ENCODE measurements around the gene FLNC. TPM values are rescaled to one million over a fixed set of nuclear protein-coding genes. Genes with fewer than 3 reads are reported as not detected.
A peak's percentile ranks its signal among the peaks of the same experiment; 100 is the strongest.

Gene FLNC
- total RNA-seq, 1 donor from 2014 or later, result 7.7 TPM

GRCh38 chr7:128891942-128892269 lies 61.7 kb downstream of the FLNC start:
- TF ChIP-seq, protein P1, sequence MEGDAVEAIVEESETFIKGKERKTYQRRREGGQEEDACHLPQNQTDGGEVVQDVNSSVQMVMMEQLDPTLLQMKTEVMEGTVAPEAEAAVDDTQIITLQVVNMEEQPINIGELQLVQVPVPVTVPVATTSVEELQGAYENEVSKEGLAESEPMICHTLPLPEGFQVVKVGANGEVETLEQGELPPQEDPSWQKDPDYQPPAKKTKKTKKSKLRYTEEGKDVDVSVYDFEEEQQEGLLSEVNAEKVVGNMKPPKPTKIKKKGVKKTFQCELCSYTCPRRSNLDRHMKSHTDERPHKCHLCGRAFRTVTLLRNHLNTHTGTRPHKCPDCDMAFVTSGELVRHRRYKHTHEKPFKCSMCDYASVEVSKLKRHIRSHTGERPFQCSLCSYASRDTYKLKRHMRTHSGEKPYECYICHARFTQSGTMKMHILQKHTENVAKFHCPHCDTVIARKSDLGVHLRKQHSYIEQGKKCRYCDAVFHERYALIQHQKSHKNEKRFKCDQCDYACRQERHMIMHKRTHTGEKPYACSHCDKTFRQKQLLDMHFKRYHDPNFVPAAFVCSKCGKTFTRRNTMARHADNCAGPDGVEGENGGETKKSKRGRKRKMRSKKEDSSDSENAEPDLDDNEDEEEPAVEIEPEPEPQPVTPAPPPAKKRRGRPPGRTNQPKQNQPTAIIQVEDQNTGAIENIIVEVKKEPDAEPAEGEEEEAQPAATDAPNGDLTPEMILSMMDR (IDR thresholded peaks at IDR 0.05), result no peak
- Histone ChIP-seq H3K9me3 (no peaks in the 10 kb centered on the region), H3K27ac (no peak overlapping the region), H3K4me1 (no peaks in the 10 kb centered on the region), H3K4me3 (no peak overlapping the region), H3K27me3 (peaks cover 14% of the 10 kb centered on the region), H3K36me3 (no peaks in the 10 kb centered on the region)
- ATAC-seq, result no peak
- intact Hi-C loops (cut with DNase I), result loop anchor here (10.0 kb wide), 1 partner anchor 193 kb away; no protein-coding TSS in a partner anchor
- DNase-seq, result peak; percentile 35

- intact Hi-C loops (cut with DNase I), result loop anchor here (10.0 kb wide), 1 partner anchor 192 kb away; no protein-coding TSS in a partner anchor
- no peaks in the 10 kb centered on the region for H3K4me1 ChIP-seq
- no peak overlapping the region for H3K27ac ChIP-seq
- H3K9me3 ChIP-seq, result no peaks in the 10 kb centered on the region
- no peak overlapping the region for H3K4me3 ChIP-seq
- H3K27me3 ChIP-seq, result peaks cover 14% of the 10 kb centered on the region
- no peaks in the 10 kb centered on the region for H3K36me3 ChIP-seq
- DNase-seq, result peak; percentile 62
- TF ChIP-seq, protein P1 (IDR thresholded peaks at IDR 0.05), result no peak
- ATAC-seq, result no peak
These were observed 62.5 kb downstream of the FLNC start for GRCh38 chr7:128892521-128893250.

DNA sequence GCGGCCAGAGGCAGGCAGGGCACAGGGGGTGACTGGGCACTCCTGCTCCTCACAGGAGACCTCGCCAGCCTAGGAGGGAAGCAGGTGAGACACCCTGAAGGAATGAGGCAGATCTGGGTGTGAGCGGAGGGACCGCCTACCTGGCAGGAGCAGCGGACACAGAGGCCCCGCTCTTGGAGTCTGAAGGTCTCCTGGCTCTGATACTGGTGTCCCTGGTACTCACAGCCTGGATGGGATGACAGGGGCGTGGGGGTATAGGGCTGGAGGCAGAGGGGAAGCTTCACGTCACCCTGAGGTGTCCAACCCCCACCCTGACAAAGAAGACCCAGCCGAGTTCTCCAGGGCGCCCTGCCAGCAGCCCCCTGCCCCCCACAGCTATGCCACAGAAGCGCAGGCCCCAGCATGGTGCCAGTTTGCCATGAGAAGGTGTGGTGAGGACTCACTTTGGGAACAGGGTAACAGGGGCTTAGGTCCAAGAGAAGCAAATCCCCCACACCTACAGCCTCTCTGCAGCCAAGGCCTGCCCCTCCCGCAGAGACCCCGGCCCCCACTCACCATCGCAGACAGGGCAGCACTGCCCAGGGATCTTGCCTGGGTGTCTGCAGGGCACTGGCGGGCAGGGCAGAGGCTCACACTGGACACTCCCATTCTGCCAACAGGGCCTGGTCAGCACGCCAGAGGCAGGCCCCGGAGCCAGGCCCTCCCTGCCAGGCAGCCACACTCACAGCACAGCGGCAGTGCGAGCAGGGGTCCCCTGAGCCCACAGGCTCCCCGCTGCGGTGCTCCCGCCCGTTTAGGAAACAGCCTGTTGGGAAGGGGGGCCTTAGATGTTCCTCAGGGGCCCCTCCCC lies 63.3 kb downstream of the FLNC start:
- Histone ChIP-seq H3K4me3 (no peak overlapping the region), H3K27ac (no peak overlapping the region), H3K4me1 (no peaks in the 10 kb centered on the region), H3K9me3 (no peaks in the 10 kb centered on the region), H3K36me3 (no peaks in the 10 kb centered on the region), H3K27me3 (peaks cover 14% of the 10 kb centered on the region)
- TF ChIP-seq, protein P1 (IDR thresholded peaks at IDR 0.05), result no peak
- intact Hi-C loops (cut with DNase I), result loop anchor here (10.0 kb wide), 1 partner anchor 191 kb away; no protein-coding TSS in a partner anchor
- peak; percentile 62 for DNase-seq
- peak; percentile 30 for ATAC-seq

- Histone ChIP-seq H3K27me3 (peaks cover 14% of the 10 kb centered on the region), H3K27ac (no peak overlapping the region), H3K4me3 (no peak overlapping the region), H3K36me3 (no peaks in the 10 kb centered on the region), H3K4me1 (no peaks in the 10 kb centered on the region), H3K9me3 (no peaks in the 10 kb centered on the region)
- DNase-seq (no peak), ATAC-seq (no peak)
- TF ChIP-seq, protein P1 (IDR thresholded peaks at IDR 0.05), result no peak
- intact Hi-C loops (cut with DNase I), result loop anchor here (10.0 kb wide), 1 partner anchor 191 kb away; no protein-coding TSS in a partner anchor
These were observed 63.9 kb downstream of the FLNC start for GRCh38 chr7:128894101-128894440.

GRCh38 chr7:128895320-128895719 lies 65.1 kb downstream of the FLNC start:
- no peak for ATAC-seq
- intact Hi-C loops (cut with DNase I), result loop anchor here (10.0 kb wide), 1 partner anchor 189 kb away; no protein-coding TSS in a partner anchor
- TF ChIP-seq, protein P1 (IDR thresholded peaks at IDR 0.05), result no peak

More at GRCh38 chr7:128895320-128895719, 65.1 kb downstream of the FLNC start:
- H3K27ac ChIP-seq, result no peak overlapping the region
- H3K4me1 ChIP-seq, result no peaks in the 10 kb centered on the region
- no peak overlapping the region for H3K4me3 ChIP-seq
- H3K36me3 ChIP-seq, result no peaks in the 10 kb centered on the region
- no peaks in the 10 kb centered on the region for H3K9me3 ChIP-seq
- H3K27me3 ChIP-seq, result peaks cover 10% of the 10 kb centered on the region
- DNase-seq, result peak; percentile 9

All from upper lobe of right lung (tissue), 1 donor.